ENCODE results near the gene BCLAF1. TPM values are rescaled to one million over a fixed set of nuclear protein-coding genes. Genes with fewer than 3 reads are reported as not detected.
"Not testable (repeated sequence)": the region's sequence is repeated elsewhere in the genome, so short reads cannot be mapped to it uniquely, and the experiment has no call there.

Gene BCLAF1
- total RNA-seq, 1 donor from 2014 or later = 61.0 TPM

- not testable (repeated sequence) for ATAC-seq; DNase-seq (ENCODE audit: missing footprints)
- intact Hi-C loops (cut with DNase I) = loop anchor here (5.0 kb wide), 2 partner anchors 193 to 278 kb away; no protein-coding TSS in a partner anchor
These were observed 64.7 kb downstream of the BCLAF1 start for GRCh38 chr6:136224974-136225373.

- intact Hi-C loops (cut with DNase I) = no loop called here
- ATAC-seq = no peak
These were observed 72.9 kb downstream of the BCLAF1 start for GRCh38 chr6:136216503-136217401.

GRCh38 chr6:136213853-136214252 is 75.8 kb downstream of the BCLAF1 start:
- DNase-seq (ENCODE audit: missing footprints) (no peak), ATAC-seq (no peak)
- intact Hi-C loops (cut with DNase I) = no loop called here

More at GRCh38 chr6:136216503-136217401, 72.9 kb downstream of the BCLAF1 start:
- DNase-seq (ENCODE audit: missing footprints) = no peak

- intact Hi-C loops (cut with DNase I) = no loop called here
- DNase-seq (ENCODE audit: missing footprints) (no peak), ATAC-seq (no peak)
These were observed 76.6 kb downstream of the BCLAF1 start for GRCh38 chr6:136213012-136213539.

GRCh38 chr6:136212608-136213007 is 77.0 kb downstream of the BCLAF1 start:
- intact Hi-C loops (cut with DNase I) = no loop called here
- DNase-seq (ENCODE audit: missing footprints) (no peak), ATAC-seq (no peak)

GRCh38 chr6:136210398-136211165 is 79.1 kb downstream of the BCLAF1 start:
- intact Hi-C loops (cut with DNase I) = no loop called here
- ATAC-seq (no peak), DNase-seq (ENCODE audit: missing footprints) (no peak)

- intact Hi-C loops (cut with DNase I) = no loop called here
- DNase-seq (ENCODE audit: missing footprints) (no peak), ATAC-seq (no peak)
These were observed 80.2 kb downstream of the BCLAF1 start for GRCh38 chr6:136209496-136209895.

- no peak for DNase-seq (ENCODE audit: missing footprints)
- intact Hi-C loops (cut with DNase I) = no loop called here
These were observed 80.9 kb downstream of the BCLAF1 start for GRCh38 chr6:136208783-136209182.

More at GRCh38 chr6:136208783-136209182, 80.9 kb downstream of the BCLAF1 start:
- ATAC-seq = no peak

Other genes starting within 250 kb of the BCLAF1 start
- gene MTFR2, start 39.5 kb downstream of the BCLAF1 start, total RNA-seq = 0.32 TPM